ENCODE results near the gene TENM4. TPM values are rescaled to one million over a fixed set of nuclear protein-coding genes. Genes with fewer than 3 reads are reported as not detected.

TENM4 gene
- total RNA-seq, 2 experiments from 2014 or later = not detected

DNA sequence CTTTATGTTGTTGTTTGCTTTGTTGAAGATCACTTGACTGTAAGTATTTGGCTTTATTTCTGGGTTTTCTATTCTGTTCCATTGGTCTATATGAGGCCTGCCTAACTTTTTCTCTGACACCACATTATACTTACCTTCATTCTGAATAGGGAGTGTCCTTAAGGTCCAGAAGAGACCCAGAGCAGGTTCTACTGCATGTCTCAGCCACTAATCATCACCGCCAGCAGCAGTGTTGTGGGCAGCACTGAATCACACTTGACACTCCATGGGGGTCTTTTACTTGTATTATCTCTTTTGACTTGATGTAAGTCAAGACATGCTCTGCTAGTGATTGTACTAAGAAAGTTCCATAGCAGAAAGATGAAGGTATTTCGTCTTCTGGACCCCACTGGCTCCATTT lies 274.9 kb downstream of the TENM4 start:
- POLR2A ChIA-PET = no interaction called here
- Histone ChIP-seq H3K79me2 (ENCODE audit: insufficient read depth, low read depth, low read length) (no peaks in the 10 kb centered on the region), H3K36me3 (ENCODE audit: insufficient read depth, low read length) (no peaks in the 10 kb centered on the region), H3K9me3 (ENCODE audit: low read length) (no peaks in the 10 kb centered on the region), H3K4me3 (ENCODE audit: low read depth, low read length, poor library complexity, severe bottlenecking) (no peak overlapping the region), H4K20me1 (ENCODE audit: insufficient read depth, low read length) (no peaks in the 10 kb centered on the region), H2AFZ (ENCODE audit: low read length) (no peak overlapping the region), H3K27ac (ENCODE audit: low read depth, low read length, poor library complexity, severe bottlenecking) (no peak overlapping the region), H3K4me2 (ENCODE audit: low read length) (no peak overlapping the region), H3K9me2 (ENCODE audit: insufficient read depth, low read length) (no peaks in the 10 kb centered on the region), H3K4me1 (ENCODE audit: insufficient read depth, low read length, poor library complexity, severe bottlenecking) (no peaks in the 10 kb centered on the region)
- TF ChIP-seq, protein P1, sequence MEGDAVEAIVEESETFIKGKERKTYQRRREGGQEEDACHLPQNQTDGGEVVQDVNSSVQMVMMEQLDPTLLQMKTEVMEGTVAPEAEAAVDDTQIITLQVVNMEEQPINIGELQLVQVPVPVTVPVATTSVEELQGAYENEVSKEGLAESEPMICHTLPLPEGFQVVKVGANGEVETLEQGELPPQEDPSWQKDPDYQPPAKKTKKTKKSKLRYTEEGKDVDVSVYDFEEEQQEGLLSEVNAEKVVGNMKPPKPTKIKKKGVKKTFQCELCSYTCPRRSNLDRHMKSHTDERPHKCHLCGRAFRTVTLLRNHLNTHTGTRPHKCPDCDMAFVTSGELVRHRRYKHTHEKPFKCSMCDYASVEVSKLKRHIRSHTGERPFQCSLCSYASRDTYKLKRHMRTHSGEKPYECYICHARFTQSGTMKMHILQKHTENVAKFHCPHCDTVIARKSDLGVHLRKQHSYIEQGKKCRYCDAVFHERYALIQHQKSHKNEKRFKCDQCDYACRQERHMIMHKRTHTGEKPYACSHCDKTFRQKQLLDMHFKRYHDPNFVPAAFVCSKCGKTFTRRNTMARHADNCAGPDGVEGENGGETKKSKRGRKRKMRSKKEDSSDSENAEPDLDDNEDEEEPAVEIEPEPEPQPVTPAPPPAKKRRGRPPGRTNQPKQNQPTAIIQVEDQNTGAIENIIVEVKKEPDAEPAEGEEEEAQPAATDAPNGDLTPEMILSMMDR (conservative IDR thresholded peaks at IDR 0.05; ENCODE audit: low read length) = no peak
- TF ChIP-seq EZH2phosphoT487 (IDR thresholded peaks at IDR 0.05; ENCODE audit: borderline replicate concordance, low read depth, low read length) = no peak
- BruUV-seq (replicated peaks) = no TSS peak
- DNase-seq (ENCODE audit: low spot score) = no peak
- intact Hi-C loops (cut with micrococcal nuclease; ENCODE audit: unreplicated experiment) = no loop called here
- CTCF ChIA-PET (ENCODE audit: unreplicated experiment) = no interaction called here

DNA sequence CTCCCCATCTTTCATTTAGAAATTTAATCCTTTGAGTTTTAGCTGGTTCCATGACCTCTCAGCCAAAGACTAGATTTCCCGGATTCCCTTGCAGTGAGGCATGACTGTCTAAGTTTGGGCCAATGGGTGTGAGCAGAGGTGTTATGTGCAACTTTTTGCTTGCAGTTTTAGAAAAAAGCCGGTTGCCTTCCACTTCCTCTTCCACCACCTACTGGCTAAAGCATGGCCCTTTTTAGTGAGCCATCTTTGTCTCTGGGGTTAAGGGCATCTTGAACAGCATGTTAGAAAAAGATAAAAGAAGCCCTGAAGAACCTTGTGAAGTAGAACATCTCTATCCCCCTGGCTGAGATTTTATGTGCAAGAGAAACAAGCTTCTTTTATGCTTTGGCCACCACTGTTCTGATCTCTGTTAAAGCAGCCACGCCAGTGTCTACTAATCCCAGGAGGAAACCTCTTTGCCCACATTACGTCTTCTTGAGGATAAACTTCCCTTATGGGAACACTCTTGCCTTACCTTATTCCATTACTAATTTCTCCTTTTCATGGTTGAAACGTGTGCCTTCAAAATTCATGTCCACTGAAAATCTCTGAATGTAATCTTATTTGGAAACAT lies 279.9 kb downstream of the TENM4 start:
- Histone ChIP-seq H3K9me2 (ENCODE audit: insufficient read depth, low read length) (no peaks in the 10 kb centered on the region), H3K4me1 (ENCODE audit: insufficient read depth, low read length, poor library complexity, severe bottlenecking) (no peaks in the 10 kb centered on the region), H3K9me3 (ENCODE audit: low read length) (no peaks in the 10 kb centered on the region), H3K79me2 (ENCODE audit: insufficient read depth, low read depth, low read length) (no peaks in the 10 kb centered on the region), H3K4me2 (ENCODE audit: low read length) (no peak overlapping the region), H2AFZ (ENCODE audit: low read length) (no peak overlapping the region), H4K20me1 (ENCODE audit: insufficient read depth, low read length) (no peaks in the 10 kb centered on the region), H3K27ac (ENCODE audit: low read depth, low read length, poor library complexity, severe bottlenecking) (no peak overlapping the region), H3K4me3 (ENCODE audit: low read depth, low read length, poor library complexity, severe bottlenecking) (no peak overlapping the region), H3K36me3 (ENCODE audit: insufficient read depth, low read length) (no peaks in the 10 kb centered on the region)
- ChIA-PET POLR2A (no interaction called here), CTCF (ENCODE audit: unreplicated experiment) (no interaction called here)
- no TSS peak for BruUV-seq (replicated peaks)
- no peak for DNase-seq (ENCODE audit: low spot score)
- intact Hi-C loops (cut with micrococcal nuclease; ENCODE audit: unreplicated experiment) = no loop called here
- TF ChIP-seq EZH2phosphoT487 (IDR thresholded peaks at IDR 0.05; ENCODE audit: borderline replicate concordance, low read depth, low read length) = no peak
- TF ChIP-seq, protein P1 (conservative IDR thresholded peaks at IDR 0.05; ENCODE audit: low read length) = no peak

DNA sequence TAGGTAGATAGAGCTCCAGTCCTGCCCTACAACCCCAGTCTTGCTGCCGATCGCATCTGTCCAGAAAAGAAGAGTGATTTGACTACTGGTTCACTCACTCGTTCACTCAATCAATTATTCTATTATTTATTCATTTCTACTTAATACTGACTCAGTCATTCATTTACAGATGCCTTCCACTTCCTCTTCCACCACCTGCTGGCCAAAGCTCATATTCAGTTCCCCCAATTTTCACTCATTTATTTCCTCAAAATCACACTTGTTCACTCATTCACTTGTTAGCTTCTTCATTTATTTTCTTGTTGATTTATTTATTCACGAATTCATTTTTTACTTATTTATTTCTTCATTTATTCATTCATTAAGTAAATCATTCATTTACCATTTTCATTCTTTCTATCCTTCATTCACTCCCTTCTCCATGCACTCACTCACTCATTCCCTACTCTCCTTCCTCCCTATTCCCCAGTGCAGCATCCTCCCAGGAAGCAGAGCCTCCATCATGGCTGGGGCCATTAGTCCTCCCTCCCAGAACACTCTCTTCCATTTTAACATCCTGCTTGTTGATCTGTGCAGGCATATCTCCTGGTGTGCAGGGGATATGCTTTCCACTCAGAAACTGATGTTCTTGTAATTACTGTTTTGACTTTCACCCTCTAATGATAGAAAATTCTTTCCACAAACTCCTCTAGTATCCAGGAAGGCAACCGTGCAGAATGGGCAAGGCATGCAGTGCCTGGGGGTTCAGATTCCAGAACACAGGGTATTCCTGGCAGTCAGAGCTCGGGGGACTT lies 281.0 kb downstream of the TENM4 start:
- intact Hi-C loops (cut with micrococcal nuclease; ENCODE audit: unreplicated experiment) = no loop called here
- Histone ChIP-seq H3K36me3 (ENCODE audit: insufficient read depth, low read length) (no peaks in the 10 kb centered on the region), H3K4me1 (ENCODE audit: insufficient read depth, low read length, poor library complexity, severe bottlenecking) (no peaks in the 10 kb centered on the region), H3K9me3 (ENCODE audit: low read length) (no peaks in the 10 kb centered on the region), H3K27ac (ENCODE audit: low read depth, low read length, poor library complexity, severe bottlenecking) (no peak overlapping the region), H4K20me1 (ENCODE audit: insufficient read depth, low read length) (no peaks in the 10 kb centered on the region), H3K9me2 (ENCODE audit: insufficient read depth, low read length) (no peaks in the 10 kb centered on the region), H3K79me2 (ENCODE audit: insufficient read depth, low read depth, low read length) (no peaks in the 10 kb centered on the region), H3K4me3 (ENCODE audit: low read depth, low read length, poor library complexity, severe bottlenecking) (no peak overlapping the region), H2AFZ (ENCODE audit: low read length) (no peak overlapping the region), H3K4me2 (ENCODE audit: low read length) (no peak overlapping the region)
- BruUV-seq (replicated peaks) = no TSS peak
- DNase-seq (ENCODE audit: low spot score) = no peak
- ChIA-PET CTCF (ENCODE audit: unreplicated experiment) (no interaction called here), POLR2A (no interaction called here)
- TF ChIP-seq, protein P1 (conservative IDR thresholded peaks at IDR 0.05; ENCODE audit: low read length) = 0 out of 2 replicates have a peak, but pooled peaks have one; percentile 32
- no peak for TF ChIP-seq EZH2phosphoT487 (IDR thresholded peaks at IDR 0.05; ENCODE audit: borderline replicate concordance, low read depth, low read length)
